Ovary (tissue), 9 donors: Measurements from ENCODE around the gene MPRIP. TPM values are rescaled to one million over a fixed set of nuclear protein-coding genes. Genes with fewer than 3 reads are reported as not detected.

Experiments used
- DNase-seq, 5 donors: peaks; one replicate each; pipeline ENCODE4 v3.0.0-alpha.2; 2019 to 2020
- H3K27ac ChIP-seq, 2 donors: fragments of 200-600 bp; one replicate each; pipeline versions ENCODE4 v1.5.1 to v1.8.0; 2019 to 2022
- H3K27me3 ChIP-seq: fragments of 200-600 bp; one replicate; pipeline ENCODE4 v1.8.0; 2022
- H3K36me3 ChIP-seq: fragments of 200-600 bp; sonication (generic); one replicate; pipeline ENCODE4 v1.5.1; 2019
- H3K4me1 ChIP-seq: one replicate; pipeline ENCODE4 v1.8.1; 2013; ENCODE audit warnings: mild to moderate bottlenecking, moderate library complexity; ENCODE audit not compliant: insufficient read depth
- H3K4me3 ChIP-seq: fragments of 200-600 bp; sonication (generic); one replicate; pipeline ENCODE4 v1.5.1; 2017
- H3K9me3 ChIP-seq, 2 donors: fragments of 200-600 bp in 1 of 2; sonication (generic) in 1 of 2; one replicate each; pipeline versions ENCODE4 v1.5.1 to v1.8.1; 2013 to 2019; ENCODE audit warnings: mild to moderate bottlenecking in 1 of 2, moderate library complexity in 1 of 2
- CTCF ChIP-seq, 3 donors: fragments of 450-650 bp in 2 of 3; fragments of 200-600 bp in 1 of 3; IDR thresholded peaks; one replicate each; pipeline versions ENCODE4 v1.5.1 to v1.8.0; 2016 to 2022; ENCODE audit warnings: antibody characterized with exemption in 3 of 3, mild to moderate bottlenecking in 1 of 3
- EP300 ChIP-seq: sonication (generic); formaldehyde crosslinking; IDR thresholded peaks from one replicate; pipeline ENCODE4 v1.6.1; 2017; ENCODE audit warnings: antibody characterized with exemption
- POLR2A ChIP-seq: fragments of 450-650 bp; IDR thresholded peaks from one replicate; pipeline ENCODE4 v1.6.1; 2017; ENCODE audit warnings: antibody characterized with exemption, mild to moderate bottlenecking, moderate library complexity
- WGBS, 3 donors: extraction: QIAGEN DNeasy Blood & Tissue Kit in 1 of 3; methylation state at CpG; one replicate each; pipeline versions ENCODE4 v1.1.5 to v1.1.7; 2013 to 2017; 5-methylcytosine and 5-hydroxymethylcytosine counted together
- intact Hi-C, 4 donors: fragments of 100-400 bp; cut with DNase I; formaldehyde crosslinking; loops; one replicate each; pipeline versions ENCODE4 v1.11.0 to v1.15.1; 2022 to 2023
- polyA plus RNA-seq, 2 donors: library from polyadenylated mRNA; stranded (reverse); fragments of 200-250 nt in 1 of 2; fragments of 350-450 nt in 1 of 2; fragmentation: Illumina TruSeq in 1 of 2; extraction: RNeasy Lipid Tissue Mini Kit (QIAGEN cat#74804) in 1 of 2; gene quantifications; one replicate each; pipeline ENCODE4 v1.2.3, GENCODE V29; 2013 to 2014
- total RNA-seq, 7 donors: library from RNA; depleted of rRNA in 2 of 7; stranded (reverse); fragments of >200 nt in 2 of 7; fragmentation: NEBNext Ultra II Directional in 3 of 7; extraction: Animal tissue kit (Norgen Biotek cat#: 25700) in 3 of 7; gene quantifications; one replicate each; pipeline versions ENCODE4 v1.1.0 to v1.2.4, GENCODE V29; 2016 to 2023
- donor health status: DM: no; HTN: no; CAD: no; lungs with moderate emphysema.
- donor health status: DM: no; HTN: no; CAD: no.
- donor health status: Bipolar disorder and iron deficiency.
- donor health status: DM: yes; HTN: yes; CAD: no.
- donor health status: DM: no; HTN: no; CAD: no.
- donor health status: DM: yes; HTN: yes; CAD: no.

The MPRIP gene
- total and polyA plus RNA-seq, 9 donors, result 72.3 to 256 (median 202) TPM

GRCh38 chr17:17107281-17107680 is 65.0 kb downstream of the MPRIP start:
- H3K9me3 ChIP-seq, result no peaks in the 10 kb centered on the region
- no peak overlapping the region for H3K4me3 ChIP-seq
- H3K4me1 ChIP-seq, result peaks cover 35% of the 10 kb centered on the region
- no peak for TF ChIP-seq CTCF (IDR thresholded peaks at IDR 0.05)
- no peak for TF ChIP-seq EP300
- no peak for TF ChIP-seq POLR2A
- WGBS, 3 donors, result 83 to 92% (median 86%) methylated on average over 4 of the region's 4 CpGs
- DNase-seq, result no peak
- H3K36me3 ChIP-seq, result no peaks in the 10 kb centered on the region
- intact Hi-C loops, result no loop called here
- no peaks in the 10 kb centered on the region for H3K27me3 ChIP-seq
- peak overlapping the region; percentile 13 to 41 for H3K27ac ChIP-seq

GRCh38 chr17:17107891-17108431 is 65.7 kb downstream of the MPRIP start:
- Histone ChIP-seq H3K4me1 (peaks cover 35% of the 10 kb centered on the region), H3K27me3 (no peaks in the 10 kb centered on the region), H3K9me3 (no peaks in the 10 kb centered on the region), H3K36me3 (no peaks in the 10 kb centered on the region), H3K27ac (peak overlapping the region in 1 of 2 donors; percentile 2), H3K4me3 (no peak overlapping the region)
- 63 to 67% (median 63%) methylated on average over 7 of the region's 7 CpGs for WGBS, 3 donors
- DNase-seq, result no peak
- TF ChIP-seq POLR2A (no peak), EP300 (no peak), CTCF (IDR thresholded peaks at IDR 0.05) (no peak)
- intact Hi-C loops, result no loop called here

- intact Hi-C loops, result no loop called here
- TF ChIP-seq POLR2A, result no peak
- no peak for TF ChIP-seq CTCF (IDR thresholded peaks at IDR 0.05)
- H3K36me3 ChIP-seq, result no peaks in the 10 kb centered on the region
- H3K27me3 ChIP-seq, result no peaks in the 10 kb centered on the region
- no peaks in the 10 kb centered on the region for H3K9me3 ChIP-seq
- H3K4me1 ChIP-seq, result peaks cover 35% of the 10 kb centered on the region
- WGBS, 3 donors, result 52 to 63% (median 58%) methylated on average over 8 of the region's 8 CpGs
- H3K27ac ChIP-seq, result peak overlapping the region in 1 of 2 donors; percentile 14
- H3K4me3 ChIP-seq, result no peak overlapping the region
- no peak for DNase-seq
Measured at GRCh38 chr17:17108451-17109049, 66.3 kb downstream of the MPRIP start.

GRCh38 chr17:17109256-17109655 is 67.0 kb downstream of the MPRIP start:
- WGBS, 3 donors, result 63 to 68% (median 64%) methylated on average over 4 of the region's 4 CpGs
- H3K9me3 ChIP-seq, result no peaks in the 10 kb centered on the region
- intact Hi-C loops, result no loop called here
- H3K4me3 ChIP-seq, result no peak overlapping the region
- no peak for TF ChIP-seq EP300
- TF ChIP-seq POLR2A, result no peak
- no peak for TF ChIP-seq CTCF (IDR thresholded peaks at IDR 0.05)
- DNase-seq, result no peak
- H3K27ac ChIP-seq, result no peak overlapping the region
- H3K4me1 ChIP-seq, result peaks cover 35% of the 10 kb centered on the region
- no peaks in the 10 kb centered on the region for H3K36me3 ChIP-seq
- no peaks in the 10 kb centered on the region for H3K27me3 ChIP-seq
